GM12865 (cell line): ENCODE measurements around the gene ROR1.

Experiments
- DNase-seq: peaks from one replicate; pipeline ENCODE4 v3.0.0; 2010; ENCODE audit warnings: low read depth
- H3K4me3 ChIP-seq: 2 replicates; pipeline ENCODE4 v1.5.1; 2011; ENCODE audit warnings: mild to moderate bottlenecking, low read depth, low read length, control low read depth
- TF ChIP-seq, protein P1 (sequence below): IDR thresholded peaks from 2 replicates; pipeline ENCODE4 v1.5.1; 2011; ENCODE audit warnings: low read length, control low read depth, low read depth, inconsistent platforms; ENCODE audit not compliant: insufficient read depth; ENCODE audit errors: missing control alignments

ROR1 gene

DNA sequence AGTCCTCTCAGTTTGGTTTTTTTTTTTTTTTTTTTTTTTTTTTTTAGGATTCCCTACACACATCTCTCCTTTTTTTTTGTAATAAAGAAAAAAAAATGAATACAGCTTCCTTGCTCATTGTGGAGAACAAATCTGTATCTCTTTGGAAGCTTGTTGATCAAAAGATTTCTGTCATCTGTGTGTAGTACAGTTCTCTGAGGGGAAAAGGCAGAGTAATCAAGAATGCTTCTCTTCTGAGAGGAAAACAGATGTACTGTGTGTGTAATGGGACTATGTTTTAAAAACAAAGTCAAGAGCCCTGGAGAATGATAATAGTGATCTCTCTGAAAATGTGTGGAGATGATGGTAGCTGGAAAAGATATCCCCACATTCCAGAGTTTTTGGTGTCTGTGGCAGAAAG lies 16.5 kb upstream of the ROR1 start:
- TF ChIP-seq, protein P1, sequence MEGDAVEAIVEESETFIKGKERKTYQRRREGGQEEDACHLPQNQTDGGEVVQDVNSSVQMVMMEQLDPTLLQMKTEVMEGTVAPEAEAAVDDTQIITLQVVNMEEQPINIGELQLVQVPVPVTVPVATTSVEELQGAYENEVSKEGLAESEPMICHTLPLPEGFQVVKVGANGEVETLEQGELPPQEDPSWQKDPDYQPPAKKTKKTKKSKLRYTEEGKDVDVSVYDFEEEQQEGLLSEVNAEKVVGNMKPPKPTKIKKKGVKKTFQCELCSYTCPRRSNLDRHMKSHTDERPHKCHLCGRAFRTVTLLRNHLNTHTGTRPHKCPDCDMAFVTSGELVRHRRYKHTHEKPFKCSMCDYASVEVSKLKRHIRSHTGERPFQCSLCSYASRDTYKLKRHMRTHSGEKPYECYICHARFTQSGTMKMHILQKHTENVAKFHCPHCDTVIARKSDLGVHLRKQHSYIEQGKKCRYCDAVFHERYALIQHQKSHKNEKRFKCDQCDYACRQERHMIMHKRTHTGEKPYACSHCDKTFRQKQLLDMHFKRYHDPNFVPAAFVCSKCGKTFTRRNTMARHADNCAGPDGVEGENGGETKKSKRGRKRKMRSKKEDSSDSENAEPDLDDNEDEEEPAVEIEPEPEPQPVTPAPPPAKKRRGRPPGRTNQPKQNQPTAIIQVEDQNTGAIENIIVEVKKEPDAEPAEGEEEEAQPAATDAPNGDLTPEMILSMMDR = no peak
- DNase-seq = no peak
- no peak overlapping the region for H3K4me3 ChIP-seq

DNA sequence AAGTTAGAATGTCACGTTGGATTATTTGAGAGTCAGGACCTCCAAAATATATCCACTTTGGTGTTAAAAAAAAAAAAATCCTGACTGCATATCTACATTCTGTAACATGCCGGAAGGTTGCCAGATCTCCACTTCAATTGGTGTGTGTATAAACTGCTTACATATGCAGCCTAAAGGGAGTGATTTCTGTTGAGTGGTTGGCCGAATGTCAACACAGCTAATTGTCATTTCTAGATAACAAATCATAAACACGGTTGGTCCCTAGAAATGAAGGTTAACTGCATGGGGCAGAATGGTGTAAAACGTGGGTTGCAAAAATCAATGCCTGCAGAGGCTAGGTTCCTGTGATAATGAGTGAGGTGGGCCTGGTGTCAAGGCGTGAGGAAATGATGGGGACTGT lies 15.0 kb upstream of the ROR1 start:
- TF ChIP-seq, protein P1 = no peak
- DNase-seq = no peak
- H3K4me3 ChIP-seq = no peak overlapping the region

DNA sequence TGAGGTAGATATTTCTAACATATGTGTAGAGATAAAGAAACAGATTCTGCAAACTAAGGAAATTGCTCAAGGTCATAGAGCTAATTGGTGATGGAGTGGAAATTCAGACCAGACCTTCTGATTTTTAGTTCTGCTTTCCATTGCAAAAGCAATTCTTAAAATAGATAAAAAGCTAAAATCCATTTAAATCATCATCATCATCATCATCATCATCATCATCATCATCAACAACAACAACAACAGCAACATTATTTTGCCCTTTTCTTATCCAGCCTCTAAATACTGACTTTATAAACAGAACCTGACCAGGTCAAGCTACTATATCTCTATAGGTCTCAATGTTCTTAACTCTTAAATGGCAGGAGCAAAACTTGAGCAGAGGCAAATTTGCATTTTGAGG lies 14.0 kb upstream of the ROR1 start:
- TF ChIP-seq, protein P1 = no peak
- DNase-seq = no peak
- no peak overlapping the region for H3K4me3 ChIP-seq

DNA sequence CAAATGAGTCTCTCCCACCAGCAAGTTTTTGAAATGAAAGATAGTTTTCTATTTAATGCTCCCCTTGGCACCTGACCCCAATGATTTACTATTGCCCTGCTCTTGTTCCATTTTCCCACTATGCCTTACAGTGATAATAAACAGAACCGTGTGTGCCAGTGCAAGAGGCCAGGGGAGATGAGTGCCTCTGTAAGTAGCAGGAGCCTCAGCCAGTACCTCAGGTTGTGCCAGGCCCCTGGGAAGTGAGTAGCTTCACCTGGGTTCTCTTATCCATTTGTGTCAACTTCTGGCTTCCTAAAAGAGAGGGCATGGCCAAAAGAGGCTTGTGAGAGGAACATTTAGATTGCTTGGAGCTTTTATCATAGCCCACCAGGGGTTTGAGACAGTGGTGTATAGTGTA lies 3.4 kb upstream of the ROR1 start:
- TF ChIP-seq, protein P1 = no peak
- H3K4me3 ChIP-seq = no peak overlapping the region
- no peak for DNase-seq

DNA sequence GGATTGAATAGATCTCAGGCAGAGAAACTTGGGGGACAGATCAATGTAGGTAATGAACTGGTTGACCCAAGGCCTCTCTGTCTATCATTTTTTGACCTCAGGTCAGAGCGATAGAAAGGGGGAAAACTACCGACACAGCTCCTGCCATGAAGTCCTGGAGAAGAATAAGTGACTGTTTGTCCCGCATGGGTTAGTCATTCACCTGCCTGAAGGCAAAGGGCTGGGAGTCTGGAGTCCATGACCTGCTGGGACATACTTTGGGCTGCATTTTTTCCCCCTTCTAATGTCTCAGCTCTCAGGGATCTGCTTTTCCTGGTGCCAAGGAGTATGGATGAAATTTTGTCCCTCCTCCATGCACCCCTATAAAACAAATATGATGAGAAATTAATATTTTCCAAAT lies 1.6 kb upstream of the ROR1 start:
- DNase-seq = no peak
- TF ChIP-seq, protein P1 = no peak
- no peak overlapping the region for H3K4me3 ChIP-seq

DNA sequence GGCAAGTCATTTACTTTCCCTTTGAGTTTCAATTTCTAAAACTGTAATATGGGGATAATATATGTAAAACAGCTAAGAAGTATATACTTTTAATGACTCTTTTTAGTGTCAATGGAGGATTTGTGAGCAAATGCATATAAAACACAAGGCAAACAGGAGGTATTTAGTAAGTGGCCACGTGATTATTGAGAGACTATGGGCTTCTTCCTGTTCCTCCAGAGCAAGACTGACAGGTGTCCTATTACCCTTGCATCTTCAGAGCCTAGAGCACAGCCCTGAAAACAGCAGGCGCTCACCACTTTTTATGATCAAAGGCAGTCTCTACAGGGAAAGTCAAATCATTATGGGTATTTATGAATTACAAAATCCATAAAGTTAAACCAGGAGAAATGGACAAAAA lies 941 bp upstream of the ROR1 start:
- no peak overlapping the region for H3K4me3 ChIP-seq
- DNase-seq = no peak
- TF ChIP-seq, protein P1 = no peak

DNA sequence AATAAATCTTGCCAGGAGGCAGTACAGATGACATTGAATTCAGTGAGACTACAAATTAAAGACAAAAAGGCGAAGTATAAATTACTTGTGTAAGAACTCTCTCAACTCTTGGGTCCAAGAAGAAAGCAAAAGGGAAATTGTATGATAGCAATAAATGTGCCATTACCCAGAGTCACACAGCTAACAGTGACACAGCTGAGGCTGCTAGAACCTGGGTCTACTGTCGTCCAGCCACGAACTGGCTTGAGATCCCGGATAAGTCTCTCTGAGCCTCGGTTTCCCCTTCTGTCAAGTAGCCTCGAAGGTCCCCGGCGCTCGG lies 362 bp upstream of the ROR1 start:
- TF ChIP-seq, protein P1 = no peak
- no peak for DNase-seq
- no peak overlapping the region for H3K4me3 ChIP-seq
